ENCODE measurements around the gene CSRP1.
"Not testable (repeated sequence)": the region's sequence is repeated elsewhere in the genome, so short reads cannot be mapped to it uniquely, and the experiment has no call there.

The CSRP1 gene

GRCh38 chr1:201537891-201538611, 31.1 kb upstream of the CSRP1 start:
- DNase-seq: peak; percentile 53 to 60

- DNase-seq: no peak
These were observed 30.5 kb upstream of the CSRP1 start for GRCh38 chr1:201537467-201537866.

- no peak for DNase-seq
These were observed 30.1 kb upstream of the CSRP1 start for GRCh38 chr1:201537028-201537427.

GRCh38 chr1:201536558-201536957, 29.6 kb upstream of the CSRP1 start:
- DNase-seq: no peak

GRCh38 chr1:201535919-201536245, 29.0 kb upstream of the CSRP1 start:
- DNase-seq: no peak

- DNase-seq: peak; percentile 36 to 49
These were observed 28.4 kb upstream of the CSRP1 start for GRCh38 chr1:201535046-201535918.

GRCh38 chr1:201533836-201534235, 26.9 kb upstream of the CSRP1 start:
- no peak for DNase-seq

GRCh38 chr1:201531551-201532425, 24.9 kb upstream of the CSRP1 start:
- no peak for DNase-seq

- peak; percentile 73 to 85 for DNase-seq
These were observed 24.0 kb upstream of the CSRP1 start for GRCh38 chr1:201530741-201531531.

GRCh38 chr1:201528631-201529252, 21.8 kb upstream of the CSRP1 start:
- no peak for DNase-seq

- DNase-seq: no peak
These were observed 21.0 kb upstream of the CSRP1 start for GRCh38 chr1:201527879-201528278.

- DNase-seq: no peak
These were observed 18.4 kb upstream of the CSRP1 start for GRCh38 chr1:201525193-201525778.

- DNase-seq: not testable (repeated sequence)
These were observed 13.2 kb upstream of the CSRP1 start for GRCh38 chr1:201520046-201520575.

GRCh38 chr1:201518071-201518470, 11.1 kb upstream of the CSRP1 start:
- DNase-seq: no peak

- DNase-seq: no peak
These were observed 10.7 kb upstream of the CSRP1 start for GRCh38 chr1:201517631-201518030.

- no peak for DNase-seq
These were observed 9.7 kb upstream of the CSRP1 start for GRCh38 chr1:201516511-201517127.

GRCh38 chr1:201515895-201516294, 9.0 kb upstream of the CSRP1 start:
- DNase-seq: peak in 1 of 2 experiments; percentile 12

GRCh38 chr1:201515062-201515750, 8.3 kb upstream of the CSRP1 start:
- DNase-seq: no peak

GRCh38 chr1:201514466-201514865, 7.5 kb upstream of the CSRP1 start:
- DNase-seq: no peak
